ENCODE data around the gene BICC1. TPM values are rescaled to one million over a fixed set of nuclear protein-coding genes. Genes with fewer than 3 reads are reported as not detected.

The BICC1 gene
- total RNA-seq, 1 donor from 2014 or later, result 17.0 TPM

- no peak for DNase-seq (ENCODE audit: low spot score)
Measured at GRCh38 chr10:58700591-58700990, 187.9 kb downstream of the BICC1 start.

DNA sequence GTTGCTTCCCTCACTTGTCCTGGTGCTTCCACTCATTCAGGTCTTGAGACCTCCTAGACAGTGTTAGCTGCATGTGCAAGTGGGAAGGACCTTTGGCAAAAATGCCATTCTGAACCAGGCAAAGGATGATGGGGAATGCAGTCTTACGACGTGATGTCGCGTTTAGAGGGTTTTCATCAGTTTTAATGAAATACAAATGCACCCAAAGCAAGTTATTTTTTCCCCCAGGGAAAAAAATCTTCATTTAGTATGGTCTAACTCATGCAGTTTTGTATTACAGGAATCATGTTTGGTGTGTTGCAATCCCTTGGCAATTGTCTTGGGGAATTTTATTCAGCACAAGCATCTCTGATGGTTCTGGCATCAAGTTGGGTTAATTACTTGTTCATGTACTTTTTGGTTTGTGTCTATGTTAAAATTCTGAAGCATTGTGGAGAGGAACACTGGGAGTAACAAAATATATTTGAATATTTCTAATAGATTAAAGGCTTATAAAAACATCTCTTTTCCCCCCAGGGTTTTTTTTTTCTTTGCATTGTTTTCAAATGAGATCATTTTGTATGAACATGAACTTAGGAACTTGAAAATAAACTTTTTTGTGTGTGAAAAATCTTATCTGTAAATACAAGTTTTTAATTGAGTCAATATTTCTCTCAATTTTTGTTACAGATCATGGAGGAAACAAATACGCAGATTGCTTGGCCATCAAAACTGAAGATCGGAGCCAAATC lies 188.9 kb downstream of the BICC1 start:
- no peak for DNase-seq (ENCODE audit: low spot score)

- DNase-seq (ENCODE audit: low spot score), result no peak
Measured at GRCh38 chr10:58704226-58704625, 191.6 kb downstream of the BICC1 start.

DNA sequence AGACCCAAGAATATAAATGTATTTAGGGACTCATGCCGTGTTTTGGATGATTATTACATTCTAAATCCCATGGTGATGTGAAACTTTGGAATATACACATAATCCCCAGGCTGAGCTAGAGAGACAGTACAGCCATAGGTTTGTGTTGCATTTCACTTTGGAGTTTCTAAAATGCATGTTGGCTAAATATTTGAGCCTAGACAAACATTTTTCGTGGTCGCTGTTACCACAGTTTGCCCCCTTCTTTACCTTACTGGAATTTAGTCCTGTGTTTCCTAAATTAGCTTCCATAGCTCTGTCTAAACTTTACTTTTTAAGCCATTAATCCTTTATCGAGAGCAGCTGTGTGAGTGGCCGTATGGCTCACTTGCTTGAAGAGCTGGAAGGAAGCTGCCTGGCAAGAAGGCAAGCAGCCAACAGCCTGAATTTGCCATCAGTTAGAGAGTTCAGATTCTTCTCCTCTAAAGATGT lies 192.0 kb downstream of the BICC1 start:
- no peak for DNase-seq (ENCODE audit: low spot score)

GRCh38 chr10:58706836-58707235 lies 194.2 kb downstream of the BICC1 start:
- no peak for DNase-seq (ENCODE audit: low spot score)

GRCh38 chr10:58712141-58712540 lies 199.5 kb downstream of the BICC1 start:
- DNase-seq (ENCODE audit: low spot score), result no peak

GRCh38 chr10:58712982-58713381 lies 200.3 kb downstream of the BICC1 start:
- no peak for DNase-seq (ENCODE audit: low spot score)

DNA sequence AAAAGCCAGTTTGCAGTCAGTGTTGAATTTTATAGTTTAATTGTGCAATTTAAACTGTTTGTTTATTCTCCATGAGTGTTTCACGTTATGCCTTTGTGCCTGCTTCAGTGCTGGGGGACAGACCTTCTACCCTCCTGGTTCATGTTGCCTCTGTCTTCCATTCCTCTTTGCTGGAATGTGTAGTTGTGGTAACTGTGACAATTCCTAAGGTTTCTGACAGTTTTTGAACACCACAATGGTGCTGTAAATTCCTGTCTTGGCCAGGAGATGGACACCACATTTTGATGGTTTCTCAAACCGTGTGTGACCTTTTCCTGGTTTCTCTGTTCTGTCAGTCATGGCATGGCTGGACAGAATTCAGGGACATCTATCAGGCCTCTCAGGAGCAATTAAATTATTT lies 201.7 kb downstream of the BICC1 start:
- no peak for DNase-seq (ENCODE audit: low spot score)

- DNase-seq (ENCODE audit: low spot score), result no peak
Measured at GRCh38 chr10:58715061-58715460, 202.4 kb downstream of the BICC1 start.

DNA sequence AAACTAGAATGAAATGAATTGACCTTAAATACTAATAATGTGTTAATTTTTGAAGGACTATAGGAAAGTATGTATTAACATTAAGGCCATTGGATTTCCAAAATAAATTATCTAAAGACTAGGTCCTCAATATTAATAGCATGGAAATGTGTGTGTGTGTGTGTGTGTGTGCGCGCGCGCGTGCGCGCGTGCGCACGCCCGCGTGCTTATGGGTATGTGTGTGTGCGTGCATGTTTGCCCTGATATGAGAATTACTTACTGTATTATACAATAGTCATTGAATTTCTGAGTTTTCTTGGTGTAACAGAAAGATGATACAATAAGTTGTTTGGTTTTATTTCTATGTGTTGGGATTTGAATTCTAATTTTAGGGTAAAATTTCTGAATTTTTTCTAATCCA lies 205.9 kb downstream of the BICC1 start:
- no peak for DNase-seq (ENCODE audit: low spot score)

- no peak for DNase-seq (ENCODE audit: low spot score)
Measured at GRCh38 chr10:58721601-58722281, 209.1 kb downstream of the BICC1 start.

GRCh38 chr10:58723186-58723585 lies 210.5 kb downstream of the BICC1 start:
- DNase-seq (ENCODE audit: low spot score), result no peak

DNA sequence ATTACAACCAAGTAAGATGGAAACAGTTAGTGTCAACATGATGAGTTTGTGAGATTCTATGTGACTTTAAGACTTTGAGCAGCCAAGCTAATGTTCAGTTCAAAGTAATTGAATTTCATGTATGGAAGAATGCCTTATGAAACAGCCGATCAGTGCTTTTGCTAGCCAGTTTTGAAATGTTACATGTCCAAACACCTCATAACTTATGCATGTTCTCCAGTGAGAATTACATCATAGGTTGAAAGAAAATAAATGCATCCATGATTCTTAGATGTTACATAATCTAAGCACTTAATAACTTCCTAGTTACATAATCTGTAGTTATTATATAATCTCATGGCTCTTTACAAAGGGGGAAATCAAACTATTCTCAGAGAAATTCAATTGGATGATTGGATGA lies 211.3 kb downstream of the BICC1 start:
- DNase-seq (ENCODE audit: low spot score), result no peak

- no peak for DNase-seq (ENCODE audit: low spot score)
Measured at GRCh38 chr10:58724781-58725180, 212.1 kb downstream of the BICC1 start.

DNA sequence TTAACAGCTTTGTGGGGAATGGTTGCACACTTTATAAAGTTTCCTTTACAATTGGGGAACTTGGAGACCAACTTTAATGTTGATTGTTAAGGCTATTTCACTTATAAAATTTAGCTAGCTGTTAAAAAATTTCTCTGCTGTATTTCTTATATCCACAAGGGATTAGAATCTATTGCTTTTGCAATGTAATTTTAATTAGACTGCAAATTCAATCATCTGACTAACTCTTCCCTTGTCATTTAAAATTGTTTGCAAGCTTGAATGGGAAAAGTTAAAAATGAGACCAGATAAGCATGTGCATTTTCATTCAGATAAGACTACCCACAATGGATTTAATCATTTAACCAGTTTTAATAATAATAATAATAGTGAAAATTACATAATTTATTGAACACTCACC lies 213.2 kb downstream of the BICC1 start:
- DNase-seq (ENCODE audit: low spot score), result no peak

GRCh38 chr10:58727633-58728032 lies 215.0 kb downstream of the BICC1 start:
- no peak for DNase-seq (ENCODE audit: low spot score)

DNA sequence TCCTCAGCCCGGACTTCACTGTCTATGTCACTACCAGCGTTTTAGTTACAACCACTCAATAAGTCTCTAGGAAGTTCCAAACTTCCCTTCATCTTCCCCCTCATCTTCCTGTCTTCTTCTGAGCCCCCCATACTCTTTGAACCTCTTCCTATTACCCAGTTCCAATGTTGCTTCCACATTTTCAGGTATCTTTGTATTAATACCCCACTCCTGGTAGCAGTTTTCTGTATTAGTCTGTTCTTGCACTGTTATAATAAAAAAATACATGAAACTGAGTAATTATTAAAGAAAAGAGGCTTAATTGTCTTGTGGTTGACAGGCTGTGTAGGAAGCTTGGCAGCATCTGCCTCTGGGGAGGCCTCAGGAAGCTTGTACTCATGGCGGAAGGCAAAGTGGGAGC lies 218.6 kb downstream of the BICC1 start:
- DNase-seq (ENCODE audit: low spot score), result no peak

- no peak for DNase-seq (ENCODE audit: low spot score)
Measured at GRCh38 chr10:58733436-58733835, 220.8 kb downstream of the BICC1 start.

GRCh38 chr10:58734116-58734515 lies 221.4 kb downstream of the BICC1 start:
- DNase-seq (ENCODE audit: low spot score), result no peak

GRCh38 chr10:58734664-58735063 lies 222.0 kb downstream of the BICC1 start:
- DNase-seq (ENCODE audit: low spot score), result no peak

DNA sequence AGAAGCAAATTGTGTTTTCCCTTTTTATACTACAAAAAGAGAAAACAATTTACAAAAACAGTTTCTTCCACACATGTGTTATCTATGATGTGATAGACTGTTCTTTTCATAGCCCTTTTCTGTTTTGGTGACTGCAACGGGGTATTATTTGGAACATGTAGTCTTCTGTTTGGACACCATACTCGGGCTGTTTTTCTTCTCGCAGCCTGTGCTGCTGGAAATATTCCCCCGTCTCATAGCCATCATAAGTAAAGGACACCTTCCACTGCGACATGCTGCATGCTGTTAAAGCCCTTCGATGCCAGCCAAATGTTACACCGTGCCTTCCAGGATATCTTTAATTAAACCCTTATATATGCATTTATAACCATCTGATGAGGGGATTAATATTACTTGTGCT lies 222.4 kb downstream of the BICC1 start:
- no peak for DNase-seq (ENCODE audit: low spot score)

GRCh38 chr10:58740620-58741369 lies 228.1 kb downstream of the BICC1 start:
- no peak for DNase-seq (ENCODE audit: low spot score)

Measured in mesenteric fat pad (tissue), 1 donor.